ENCODE measurements around the gene CDHR5. TPM values are rescaled to one million over a fixed set of nuclear protein-coding genes. Genes with fewer than 3 reads are reported as not detected.
A peak's percentile ranks its signal among the peaks of the same experiment; 100 is the strongest.

Gene CDHR5
- total and polyA plus RNA-seq, 9 of the 15 experiments (the other 6 are each of a cell fraction or from before 2014, with no cell fraction given) = 0.16 TPM; not detected in 8

GRCh38 chr11:660681-661444, 36.1 kb upstream of the CDHR5 start:
- no peak overlapping the region for H2AFZ ChIP-seq (ENCODE audit: low read depth, low read length)
- no peaks in the 10 kb centered on the region for H4K20me1 ChIP-seq (replicated peaks; ENCODE audit: control insufficient read depth, insufficient read depth, low read length)
- H3K79me2 ChIP-seq (ENCODE audit: control insufficient read depth, insufficient read depth, low read length) = peaks cover 20% of the 10 kb centered on the region
- no peak overlapping the region for H3K27ac ChIP-seq (ENCODE audit: extremely low read depth, low read depth, low read length)
- H3K27me3 ChIP-seq (ENCODE audit: control insufficient read depth in 2 of 2, insufficient read depth in 2 of 2, low read length in 2 of 2) = no peaks in the 10 kb centered on the region
- no peak for FAIRE-seq
- no peak for TF ChIP-seq MAZ (CRISPR knock-in tag; conservative IDR thresholded peaks at IDR 0.05 in 1 of 2, IDR thresholded peaks at IDR 0.05 in 1 of 2)
- TF ChIP-seq ELF2 (CRISPR knock-in tag; IDR thresholded peaks at IDR 0.05) = no peak
- no peak for TF ChIP-seq ZC3H11A (IDR thresholded peaks at IDR 0.05; ENCODE audit: low read depth, low read length)
- TF ChIP-seq RUNX1 (IDR thresholded peaks at IDR 0.05; ENCODE audit: low read depth) = no peak
- no peak for TF ChIP-seq TFAP4 (CRISPR knock-in tag; IDR thresholded peaks at IDR 0.05; ENCODE audit: borderline replicate concordance)
- no peak for TF ChIP-seq GABPA (tag; conservative IDR thresholded peaks at IDR 0.05; ENCODE audit: low read depth)
- no peak for TF ChIP-seq MTA1 (IDR thresholded peaks at IDR 0.05; ENCODE audit: borderline replicate concordance)
- no peak for TF ChIP-seq CSDE1 (IDR thresholded peaks at IDR 0.05)
- no peak for TF ChIP-seq ARID3A (IDR thresholded peaks at IDR 0.05; ENCODE audit: borderline replicate concordance, low read depth, low read length)
- no peak for TF ChIP-seq ZKSCAN8 (CRISPR knock-in tag; IDR thresholded peaks at IDR 0.05)
- TF ChIP-seq RBM17 (IDR thresholded peaks at IDR 0.05; ENCODE audit: borderline replicate concordance, low read depth, low read length) = no peak
- H3K4me1 ChIP-seq (replicated peaks in 1 of 2; ENCODE audit: control insufficient read depth in 2 of 2, insufficient read depth in 2 of 2, low read length in 2 of 2) = peaks cover 8 to 28% of the 10 kb centered on the region in 2 experiments; a peak in 4 of 5 replicates
- 90% methylated on average over 19 of the region's 19 CpGs for WGBS (ENCODE audit: insufficient coverage, low coverage, missing lambda C conversion rate)
- BruUV-seq (replicated peaks) = no TSS peak
- POLR2A ChIA-PET = interaction anchor here (0.6 to 1.2 kb wide), 4 partner anchors 13 to 128 kb away, joined by 3 read pairs; partner anchors contain the start of genes DEAF1 and TMEM80
- peaks cover 3% of the 10 kb centered on the region; the same call in 1 of the 2 replicates for H3K9me3 ChIP-seq (replicated peaks; ENCODE audit: control insufficient read depth, insufficient read depth, low read depth, low read length)
- no peak overlapping the region for H3K4me3 ChIP-seq
- CTCF ChIA-PET (ENCODE audit: low intra/inter-chr PET ratio) = interaction anchor here (0.6 kb wide), 1 partner anchor 39 kb away, joined by 3 read pairs; no protein-coding TSS in a partner anchor
- DNase-seq (ENCODE audit: extremely low read depth in 1 of 4, low spot score in 3 of 4) = no peak
- H3K9ac ChIP-seq (ENCODE audit: insufficient read depth in 1 of 2, low read depth in 2 of 2, low read length in 2 of 2) = peak overlapping the region in 1 of 2 experiments; percentile 41; a peak in 1 of 4 replicates
- intact Hi-C loops (cut with micrococcal nuclease) (no loop called here), in situ Hi-C loops (cut with MboI) (no loop called here)
- no peak for ATAC-seq
- peaks cover 88% of the 10 kb centered on the region; the same call in 2 of the 3 replicates for H3K36me3 ChIP-seq (ENCODE audit: control insufficient read depth, insufficient read depth, low read length)
- H3K4me2 ChIP-seq (ENCODE audit: insufficient read depth, low read length) = no peak overlapping the region
- H3K9me1 ChIP-seq (ENCODE audit: control insufficient read depth, insufficient read depth, low read length) = no peaks in the 10 kb centered on the region
